ENCODE data around the gene CHST10.

Gene CHST10

GRCh38 chr2:100412881-100413321, 4.6 kb downstream of the CHST10 start:
- peak overlapping the region; percentile 40 for H3K27ac ChIP-seq (ENCODE audit: low read length)
- peaks cover 67% of the 10 kb centered on the region for H3K4me1 ChIP-seq (ENCODE audit: control insufficient read depth, low read depth, low read length)

GRCh38 chr2:100412466-100412865, 5.0 kb downstream of the CHST10 start:
- peaks cover 2% of the 10 kb centered on the region for H3K36me3 ChIP-seq (ENCODE audit: control insufficient read depth, low read depth, low read length)
- no peaks in the 10 kb centered on the region for H3K9me3 ChIP-seq (ENCODE audit: control insufficient read depth, low read depth, low read length)
- no peaks in the 10 kb centered on the region for H3K27me3 ChIP-seq (ENCODE audit: control insufficient read depth, insufficient read depth, low read length)
- peaks cover 67% of the 10 kb centered on the region for H3K4me1 ChIP-seq (ENCODE audit: control insufficient read depth, low read depth, low read length)
- peak overlapping the region; percentile 40 for H3K27ac ChIP-seq (ENCODE audit: low read length)
- peak overlapping the region; percentile 23 for H3K4me3 ChIP-seq (ENCODE audit: low read length)
- H3K9ac ChIP-seq (ENCODE audit: low read length): peak overlapping the region; percentile 53

More at GRCh38 chr2:100412881-100413321, 4.6 kb downstream of the CHST10 start:
- Histone ChIP-seq H3K27me3 (ENCODE audit: control insufficient read depth, insufficient read depth, low read length) (no peaks in the 10 kb centered on the region), H3K4me3 (ENCODE audit: low read length) (peak overlapping the region; percentile 23), H3K9me3 (ENCODE audit: control insufficient read depth, low read depth, low read length) (no peaks in the 10 kb centered on the region), H3K9ac (ENCODE audit: low read length) (peak overlapping the region; percentile 53), H3K36me3 (ENCODE audit: control insufficient read depth, low read depth, low read length) (no peaks in the 10 kb centered on the region)

- H3K4me1 ChIP-seq (ENCODE audit: control insufficient read depth, low read depth, low read length): peaks cover 67% of the 10 kb centered on the region
- H3K36me3 ChIP-seq (ENCODE audit: control insufficient read depth, low read depth, low read length): peaks cover 7% of the 10 kb centered on the region
- no peaks in the 10 kb centered on the region for H3K27me3 ChIP-seq (ENCODE audit: control insufficient read depth, insufficient read depth, low read length)
- H3K27ac ChIP-seq (ENCODE audit: low read length): peak overlapping the region; percentile 47
- peak overlapping the region; percentile 53 for H3K9ac ChIP-seq (ENCODE audit: low read length)
- H3K9me3 ChIP-seq (ENCODE audit: control insufficient read depth, low read depth, low read length): no peaks in the 10 kb centered on the region
- H3K4me3 ChIP-seq (ENCODE audit: low read length): peak overlapping the region; percentile 23
Observed at GRCh38 chr2:100411841-100412292, 5.6 kb downstream of the CHST10 start.

GRCh38 chr2:100409975-100410647, 7.4 kb downstream of the CHST10 start:
- Histone ChIP-seq H3K27ac (ENCODE audit: low read length) (no peak overlapping the region), H3K27me3 (ENCODE audit: control insufficient read depth, insufficient read depth, low read length) (no peaks in the 10 kb centered on the region), H3K36me3 (ENCODE audit: control insufficient read depth, low read depth, low read length) (peaks cover 16% of the 10 kb centered on the region), H3K4me1 (ENCODE audit: control insufficient read depth, low read depth, low read length) (peaks cover 55% of the 10 kb centered on the region), H3K9me3 (ENCODE audit: control insufficient read depth, low read depth, low read length) (no peaks in the 10 kb centered on the region), H3K4me3 (ENCODE audit: low read length) (no peak overlapping the region), H3K9ac (ENCODE audit: low read length) (no peak overlapping the region)

GRCh38 chr2:100409461-100409860, 8.0 kb downstream of the CHST10 start:
- peaks cover 50% of the 10 kb centered on the region for H3K4me1 ChIP-seq (ENCODE audit: control insufficient read depth, low read depth, low read length)
- H3K27ac ChIP-seq (ENCODE audit: low read length): no peak overlapping the region
- H3K27me3 ChIP-seq (ENCODE audit: control insufficient read depth, insufficient read depth, low read length): no peaks in the 10 kb centered on the region
- no peak overlapping the region for H3K9ac ChIP-seq (ENCODE audit: low read length)
- no peak overlapping the region for H3K4me3 ChIP-seq (ENCODE audit: low read length)
- H3K36me3 ChIP-seq (ENCODE audit: control insufficient read depth, low read depth, low read length): peaks cover 16% of the 10 kb centered on the region
- no peaks in the 10 kb centered on the region for H3K9me3 ChIP-seq (ENCODE audit: control insufficient read depth, low read depth, low read length)

GRCh38 chr2:100408941-100409340, 8.5 kb downstream of the CHST10 start:
- Histone ChIP-seq H3K36me3 (ENCODE audit: control insufficient read depth, low read depth, low read length) (peaks cover 19% of the 10 kb centered on the region), H3K27me3 (ENCODE audit: control insufficient read depth, insufficient read depth, low read length) (no peaks in the 10 kb centered on the region), H3K4me3 (ENCODE audit: low read length) (no peak overlapping the region), H3K27ac (ENCODE audit: low read length) (no peak overlapping the region), H3K9me3 (ENCODE audit: control insufficient read depth, low read depth, low read length) (no peaks in the 10 kb centered on the region), H3K9ac (ENCODE audit: low read length) (no peak overlapping the region), H3K4me1 (ENCODE audit: control insufficient read depth, low read depth, low read length) (peaks cover 44% of the 10 kb centered on the region)

- Histone ChIP-seq H3K9ac (ENCODE audit: low read length) (no peak overlapping the region), H3K27ac (ENCODE audit: low read length) (no peak overlapping the region), H3K9me3 (ENCODE audit: control insufficient read depth, low read depth, low read length) (no peaks in the 10 kb centered on the region), H3K36me3 (ENCODE audit: control insufficient read depth, low read depth, low read length) (peaks cover 21% of the 10 kb centered on the region), H3K4me1 (ENCODE audit: control insufficient read depth, low read depth, low read length) (peaks cover 36% of the 10 kb centered on the region), H3K4me3 (ENCODE audit: low read length) (no peak overlapping the region), H3K27me3 (ENCODE audit: control insufficient read depth, insufficient read depth, low read length) (no peaks in the 10 kb centered on the region)
Observed at GRCh38 chr2:100408104-100408503, 9.4 kb downstream of the CHST10 start.

GRCh38 chr2:100407563-100407962, 9.9 kb downstream of the CHST10 start:
- H3K27ac ChIP-seq (ENCODE audit: low read length): no peak overlapping the region
- H3K27me3 ChIP-seq (ENCODE audit: control insufficient read depth, insufficient read depth, low read length): no peaks in the 10 kb centered on the region
- H3K9ac ChIP-seq (ENCODE audit: low read length): no peak overlapping the region
- H3K4me3 ChIP-seq (ENCODE audit: low read length): no peak overlapping the region
- H3K36me3 ChIP-seq (ENCODE audit: control insufficient read depth, low read depth, low read length): peaks cover 21% of the 10 kb centered on the region
- peaks cover 31% of the 10 kb centered on the region for H3K4me1 ChIP-seq (ENCODE audit: control insufficient read depth, low read depth, low read length)
- no peaks in the 10 kb centered on the region for H3K9me3 ChIP-seq (ENCODE audit: control insufficient read depth, low read depth, low read length)

GRCh38 chr2:100407073-100407472, 10.4 kb downstream of the CHST10 start:
- Histone ChIP-seq H3K4me3 (ENCODE audit: low read length) (no peak overlapping the region), H3K27ac (ENCODE audit: low read length) (no peak overlapping the region), H3K9me3 (ENCODE audit: control insufficient read depth, low read depth, low read length) (no peaks in the 10 kb centered on the region), H3K27me3 (ENCODE audit: control insufficient read depth, insufficient read depth, low read length) (no peaks in the 10 kb centered on the region), H3K36me3 (ENCODE audit: control insufficient read depth, low read depth, low read length) (peaks cover 26% of the 10 kb centered on the region), H3K9ac (ENCODE audit: low read length) (no peak overlapping the region), H3K4me1 (ENCODE audit: control insufficient read depth, low read depth, low read length) (peaks cover 26% of the 10 kb centered on the region)

GRCh38 chr2:100406120-100406508, 11.4 kb downstream of the CHST10 start:
- Histone ChIP-seq H3K9me3 (ENCODE audit: control insufficient read depth, low read depth, low read length) (no peaks in the 10 kb centered on the region), H3K4me1 (ENCODE audit: control insufficient read depth, low read depth, low read length) (peaks cover 16% of the 10 kb centered on the region), H3K4me3 (ENCODE audit: low read length) (no peak overlapping the region), H3K36me3 (ENCODE audit: control insufficient read depth, low read depth, low read length) (peaks cover 30% of the 10 kb centered on the region), H3K27ac (ENCODE audit: low read length) (no peak overlapping the region), H3K27me3 (ENCODE audit: control insufficient read depth, insufficient read depth, low read length) (no peaks in the 10 kb centered on the region), H3K9ac (ENCODE audit: low read length) (no peak overlapping the region)

- Histone ChIP-seq H3K27ac (ENCODE audit: low read length) (no peak overlapping the region), H3K9ac (ENCODE audit: low read length) (no peak overlapping the region), H3K9me3 (ENCODE audit: control insufficient read depth, low read depth, low read length) (no peaks in the 10 kb centered on the region), H3K4me3 (ENCODE audit: low read length) (no peak overlapping the region), H3K27me3 (ENCODE audit: control insufficient read depth, insufficient read depth, low read length) (no peaks in the 10 kb centered on the region), H3K36me3 (ENCODE audit: control insufficient read depth, low read depth, low read length) (peaks cover 30% of the 10 kb centered on the region), H3K4me1 (ENCODE audit: control insufficient read depth, low read depth, low read length) (peaks cover 15% of the 10 kb centered on the region)
Observed at GRCh38 chr2:100405403-100406119, 11.9 kb downstream of the CHST10 start.
